GM23338 (cell line): ENCODE data around the gene PTTG1IP. TPM values are rescaled to one million over a fixed set of nuclear protein-coding genes. Genes with fewer than 3 reads are reported as not detected.
A peak's percentile ranks its signal among the peaks of the same experiment; 100 is the strongest.

Source experiments
- ATAC-seq: fragments of 200-7000 bp; cut with Tn5 transposase; 3 replicates; pipeline ENCODE4 v1.9.1; 2020
- DNase-seq: peaks from one replicate; pipeline ENCODE4 v3.0.0-alpha.2; 2015; ENCODE audit warnings: low spot score
- H2AFZ ChIP-seq: fragments of 200-600 bp; sonication (generic); 2 replicates; pipeline ENCODE4 v1.8.0; 2016; ENCODE audit warnings: antibody characterized with exemption, mild to moderate bottlenecking, moderate library complexity
- H3F3A ChIP-seq: fragments of 200-600 bp; sonication (generic); replicated peaks from 2 replicates; pipeline ENCODE4 v1.8.0; 2017; ENCODE audit warnings: antibody characterized with exemption, mixed run types, low read depth
- H3K27ac ChIP-seq: fragments of 200-600 bp; sonication (generic); 2 replicates; pipeline ENCODE4 v1.6.1; 2016; ENCODE audit warnings: low read depth
- H3K27me3 ChIP-seq: fragments of 200-600 bp; sonication (generic); 2 replicates; pipeline ENCODE4 v1.8.0; 2016; ENCODE audit warnings: mild to moderate bottlenecking, mixed run types, moderate library complexity; ENCODE audit not compliant: insufficient read depth
- H3K36me3 ChIP-seq: fragments of 200-600 bp; sonication (generic); 2 replicates; pipeline ENCODE4 v1.8.0; 2016; ENCODE audit warnings: mild to moderate bottlenecking; ENCODE audit not compliant: insufficient read depth
- H3K4me1 ChIP-seq: fragments of 200-600 bp; sonication (generic); 2 replicates; pipeline ENCODE4 v1.8.0; 2016; ENCODE audit warnings: mild to moderate bottlenecking, moderate library complexity; ENCODE audit not compliant: insufficient read depth
- H3K4me2 ChIP-seq: fragments of 200-600 bp; sonication (generic); 2 replicates; pipeline ENCODE4 v1.7.1; 2017; ENCODE audit warnings: mixed run types
- H3K4me3 ChIP-seq: fragments of 200-600 bp; sonication (generic); 2 replicates; pipeline ENCODE4 v1.6.1; 2016; ENCODE audit warnings: mixed run types
- H3K79me2 ChIP-seq: fragments of 200-600 bp; sonication (generic); replicated peaks from 2 replicates; pipeline ENCODE4 v1.8.0; 2017; ENCODE audit warnings: mild to moderate bottlenecking; ENCODE audit not compliant: insufficient read depth
- H3K9me2 ChIP-seq: fragments of 200-600 bp; sonication (generic); 2 replicates; pipeline ENCODE4 v1.8.0; 2017; ENCODE audit not compliant: insufficient read depth
- H4K20me1 ChIP-seq: fragments of 200-600 bp; sonication (generic); replicated peaks from 2 replicates; pipeline ENCODE4 v1.8.0; 2017; ENCODE audit warnings: mild to moderate bottlenecking; ENCODE audit not compliant: insufficient read depth
- H3K27ac Mint-ChIP-seq: 2 replicates; pipeline ENCODE4 v1.8.0; 2020; ENCODE audit warnings: inconsistent platforms, mild to moderate bottlenecking, moderate library complexity, mixed read lengths
- H3K27me3 Mint-ChIP-seq: 3 replicates; pipeline ENCODE4 v1.8.0; 2022; ENCODE audit warnings: low read depth, mild to moderate bottlenecking, moderate library complexity, mixed read lengths, inconsistent platforms; ENCODE audit not compliant: insufficient read depth, poor library complexity
- H3K36me3 Mint-ChIP-seq: 3 replicates; pipeline ENCODE4 v1.8.0; 2021; ENCODE audit warnings: low read depth, mild to moderate bottlenecking, inconsistent platforms, moderate library complexity, mixed read lengths
- H3K4me1 Mint-ChIP-seq: 3 replicates; pipeline ENCODE4 v1.8.0; 2020; ENCODE audit warnings: mild to moderate bottlenecking, inconsistent platforms, mixed read lengths
- H3K4me3 Mint-ChIP-seq: 3 replicates; pipeline ENCODE4 v1.8.0; 2021; ENCODE audit warnings: moderate library complexity, mild to moderate bottlenecking, inconsistent platforms, mixed read lengths
- H3K9me3 Mint-ChIP-seq: 3 replicates; pipeline ENCODE4 v1.8.0; 2020; ENCODE audit warnings: moderate library complexity, mild to moderate bottlenecking, inconsistent platforms, mixed read lengths
- CREB1 ChIP-seq: fragments of 250-450 bp; sonication (Bioruptor Pico); IDR thresholded peaks from 2 replicates; pipeline ENCODE4 v1.5.0; 2020; ENCODE audit warnings: low read depth, mild to moderate bottlenecking, moderate library complexity
- EZH2 ChIP-seq: fragments of 200-600 bp; sonication (generic); IDR thresholded peaks from one replicate; pipeline ENCODE4 v1.8.0; 2017; ENCODE audit warnings: antibody characterized with exemption, mild to moderate bottlenecking, low read depth; ENCODE audit not compliant: unreplicated experiment
- EZH2phosphoT487 ChIP-seq: fragments of 200-600 bp; sonication (generic); IDR thresholded peaks from one replicate; pipeline ENCODE4 v1.8.1; 2018; ENCODE audit warnings: antibody characterized with exemption; ENCODE audit not compliant: unreplicated experiment
- JUNB ChIP-seq: IDR thresholded peaks from one replicate; pipeline ENCODE4 v1.6.1; 2016; ENCODE audit warnings: antibody characterized with exemption; ENCODE audit not compliant: unreplicated experiment
- POLR2AphosphoS5 ChIP-seq: IDR thresholded peaks from 2 replicates; pipeline ENCODE4 v1.6.1; 2016; ENCODE audit warnings: antibody characterized with exemption, low read depth
- REST ChIP-seq: IDR thresholded peaks from one replicate; pipeline ENCODE4 v1.6.1; 2018; ENCODE audit warnings: antibody characterized with exemption; ENCODE audit not compliant: unreplicated experiment
- STAT1 ChIP-seq: IDR thresholded peaks from one replicate; pipeline ENCODE4 v1.6.1; 2016; ENCODE audit warnings: antibody characterized with exemption; ENCODE audit not compliant: unreplicated experiment
- ZNF114 ChIP-seq: fragments of 250-450 bp; sonication (Bioruptor Pico); IDR thresholded peaks from 2 replicates; pipeline ENCODE4 v1.5.0; 2020; ENCODE audit warnings: mild to moderate bottlenecking, moderate library complexity
- ZNF462 ChIP-seq: fragments of 250-450 bp; sonication (Bioruptor Pico); IDR thresholded peaks from 2 replicates; pipeline ENCODE4 v1.5.0; 2020; ENCODE audit warnings: mild to moderate bottlenecking, moderate library complexity
- polyA plus RNA-seq: library from polyadenylated mRNA; unstranded; fragments of >200 nt; fragmentation: Nextera tagmentation; extraction: Ambion mirVana; gene quantifications from 2 replicates; pipeline ENCODE4 v1.2.1, GENCODE V29; 2016
- total RNA-seq: library from RNA; depleted of rRNA; stranded (reverse); fragments of >200 nt; shearing (Covaris generic); gene quantifications from 2 replicates; pipeline ENCODE4 v1.2.3, GENCODE V29; 2014
- TF ChIP-seq, protein P1 (sequence below), 2 experiments: fragments of 200-600 bp in 1 of 2; sonication (generic) in 1 of 2; conservative IDR thresholded peaks; 2 replicates each; pipeline versions ENCODE4 v1.5.1 to v1.6.1; 2016 to 2017; ENCODE audit warnings: antibody characterized with exemption in 2 of 2, low read depth in 2 of 2, mild to moderate bottlenecking in 2 of 2, moderate library complexity in 1 of 2
- TF ChIP-seq, protein P2 (sequence below): IDR thresholded peaks from 2 replicates; pipeline ENCODE4 v1.6.1; 2016; ENCODE audit warnings: antibody characterized with exemption

PTTG1IP gene
- total and polyA plus RNA-seq, 2 experiments from 2014 or later: 99.9 to 172 TPM

GRCh38 chr21:44815852-44816628 is 57.5 kb downstream of the PTTG1IP start:
- Histone ChIP-seq H3K36me3 (no peaks in the 10 kb centered on the region), H3K27me3 (0 out of 2 replicates have a peak, but pooled peaks cover 8% of the 10 kb centered on the region), H3K4me3 (no peak overlapping the region; the same call in 1 of the 2 replicates), H2AFZ (no peak overlapping the region), H3K27ac (no peak overlapping the region), H3F3A (no peaks in the 10 kb centered on the region), H3K4me2 (0 out of 2 replicates have a peak overlapping the region, but pooled peaks have one; percentile 35), H3K79me2 (peaks cover 57% of the 10 kb centered on the region), H4K20me1 (peaks cover 20% of the 10 kb centered on the region), H3K9me2 (no peaks in the 10 kb centered on the region), H3K4me1 (0 out of 2 replicates have a peak, but pooled peaks cover 4% of the 10 kb centered on the region)
- peaks cover 26% of the 10 kb centered on the region for H3K36me3 Mint-ChIP-seq
- no peak overlapping the region for H3K27ac Mint-ChIP-seq
- H3K4me3 Mint-ChIP-seq: peak overlapping the region; percentile 71
- peaks cover 21% of the 10 kb centered on the region for H3K27me3 Mint-ChIP-seq
- peaks cover 10% of the 10 kb centered on the region for H3K4me1 Mint-ChIP-seq
- ATAC-seq: no peak
- DNase-seq: no peak
- TF ChIP-seq REST (no peak), EZH2 (no peak), CREB1 (CRISPR knock-in tag) (no peak), STAT1 (no peak), EZH2phosphoT487 (no peak), ZNF114 (CRISPR knock-in tag) (no peak), POLR2AphosphoS5 (no peak), ZNF462 (CRISPR knock-in tag) (no peak), JUNB (no peak)
- TF ChIP-seq, protein P1, sequence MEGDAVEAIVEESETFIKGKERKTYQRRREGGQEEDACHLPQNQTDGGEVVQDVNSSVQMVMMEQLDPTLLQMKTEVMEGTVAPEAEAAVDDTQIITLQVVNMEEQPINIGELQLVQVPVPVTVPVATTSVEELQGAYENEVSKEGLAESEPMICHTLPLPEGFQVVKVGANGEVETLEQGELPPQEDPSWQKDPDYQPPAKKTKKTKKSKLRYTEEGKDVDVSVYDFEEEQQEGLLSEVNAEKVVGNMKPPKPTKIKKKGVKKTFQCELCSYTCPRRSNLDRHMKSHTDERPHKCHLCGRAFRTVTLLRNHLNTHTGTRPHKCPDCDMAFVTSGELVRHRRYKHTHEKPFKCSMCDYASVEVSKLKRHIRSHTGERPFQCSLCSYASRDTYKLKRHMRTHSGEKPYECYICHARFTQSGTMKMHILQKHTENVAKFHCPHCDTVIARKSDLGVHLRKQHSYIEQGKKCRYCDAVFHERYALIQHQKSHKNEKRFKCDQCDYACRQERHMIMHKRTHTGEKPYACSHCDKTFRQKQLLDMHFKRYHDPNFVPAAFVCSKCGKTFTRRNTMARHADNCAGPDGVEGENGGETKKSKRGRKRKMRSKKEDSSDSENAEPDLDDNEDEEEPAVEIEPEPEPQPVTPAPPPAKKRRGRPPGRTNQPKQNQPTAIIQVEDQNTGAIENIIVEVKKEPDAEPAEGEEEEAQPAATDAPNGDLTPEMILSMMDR (conservative IDR thresholded peaks at IDR 0.05; ENCODE audit: low read depth in 2 of 2): no peak
- TF ChIP-seq, protein P2, sequence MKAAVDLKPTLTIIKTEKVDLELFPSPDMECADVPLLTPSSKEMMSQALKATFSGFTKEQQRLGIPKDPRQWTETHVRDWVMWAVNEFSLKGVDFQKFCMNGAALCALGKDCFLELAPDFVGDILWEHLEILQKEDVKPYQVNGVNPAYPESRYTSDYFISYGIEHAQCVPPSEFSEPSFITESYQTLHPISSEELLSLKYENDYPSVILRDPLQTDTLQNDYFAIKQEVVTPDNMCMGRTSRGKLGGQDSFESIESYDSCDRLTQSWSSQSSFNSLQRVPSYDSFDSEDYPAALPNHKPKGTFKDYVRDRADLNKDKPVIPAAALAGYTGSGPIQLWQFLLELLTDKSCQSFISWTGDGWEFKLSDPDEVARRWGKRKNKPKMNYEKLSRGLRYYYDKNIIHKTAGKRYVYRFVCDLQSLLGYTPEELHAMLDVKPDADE: no peak
- peaks cover 22% of the 10 kb centered on the region for H3K9me3 Mint-ChIP-seq
